Breast epithelium (tissue), 4 donors: ENCODE results near the gene ADAM11. TPM values are rescaled to one million over a fixed set of nuclear protein-coding genes. Genes with fewer than 3 reads are reported as not detected.

Experiments used
- DNase-seq, 2 donors: peaks; one replicate each; pipeline ENCODE4 v3.0.0-alpha.2; 2019; ENCODE audit warnings: low spot score in 2 of 2
- H3K27ac ChIP-seq, 2 donors: fragments of 200-600 bp; sonication (generic) in 1 of 2; one replicate each; pipeline ENCODE4 v1.5.1; 2016 to 2019; ENCODE audit warnings: mild to moderate bottlenecking in 1 of 2
- H3K27me3 ChIP-seq, 2 donors: fragments of 200-600 bp; sonication (generic) in 1 of 2; one replicate each; pipeline versions ENCODE4 v1.5.1 to v1.6.0; 2017 to 2019; ENCODE audit warnings: control low read depth in 1 of 2, mild to moderate bottlenecking in 1 of 2
- H3K36me3 ChIP-seq: fragments of 200-600 bp; one replicate; pipeline ENCODE4 v1.5.1; 2019
- H3K4me1 ChIP-seq, 2 donors: fragments of 200-600 bp; sonication (generic); one replicate each; pipeline ENCODE4 v1.5.1; 2016 to 2019; ENCODE audit warnings: control low read depth in 1 of 2
- H3K4me3 ChIP-seq, 3 donors: fragments of 200-600 bp; sonication (generic); 1 replicate in 2 of 3; 2 replicates in 1 of 3; pipeline ENCODE4 v1.5.1; 2016 to 2019; ENCODE audit warnings: mild to moderate bottlenecking in 3 of 3, moderate library complexity in 2 of 3
- H3K9me3 ChIP-seq, 2 donors: fragments of 200-600 bp; sonication (generic) in 1 of 2; one replicate each; pipeline ENCODE4 v1.5.1; 2016 to 2019; ENCODE audit warnings: control low read depth in 1 of 2
- POLR2A ChIP-seq: fragments of 450-650 bp; IDR thresholded peaks from one replicate; pipeline ENCODE4 v1.6.1; 2016; ENCODE audit warnings: antibody characterized with exemption, mild to moderate bottlenecking, moderate library complexity
- POLR2AphosphoS5 ChIP-seq, 3 donors: sonication (generic); formaldehyde crosslinking; IDR thresholded peaks; one replicate each; pipeline ENCODE4 v1.6.1; 2017; ENCODE audit warnings: antibody characterized with exemption in 3 of 3
- intact Hi-C: fragments of 100-400 bp; cut with DNase I; formaldehyde crosslinking; loops from one replicate; pipeline ENCODE4 v1.15.1; 2023; ENCODE audit warnings: low total_unique reads
- total RNA-seq, 3 donors: library from RNA; depleted of rRNA; stranded (reverse); fragments of >200 nt; gene quantifications; one replicate each; pipeline ENCODE4 v1.1.0, GENCODE V29; 2016
- TF ChIP-seq, protein P1 (sequence below), 3 donors: fragments of 450-650 bp; IDR thresholded peaks; one replicate each; pipeline ENCODE4 v1.5.1; 2016 to 2017; ENCODE audit warnings: antibody characterized with exemption in 3 of 3, mild to moderate bottlenecking in 3 of 3, moderate library complexity in 3 of 3

The ADAM11 gene
- total RNA-seq, 3 donors from 2014 or later, result 1.0 to 1.4 (median 1.3) TPM

DNA sequence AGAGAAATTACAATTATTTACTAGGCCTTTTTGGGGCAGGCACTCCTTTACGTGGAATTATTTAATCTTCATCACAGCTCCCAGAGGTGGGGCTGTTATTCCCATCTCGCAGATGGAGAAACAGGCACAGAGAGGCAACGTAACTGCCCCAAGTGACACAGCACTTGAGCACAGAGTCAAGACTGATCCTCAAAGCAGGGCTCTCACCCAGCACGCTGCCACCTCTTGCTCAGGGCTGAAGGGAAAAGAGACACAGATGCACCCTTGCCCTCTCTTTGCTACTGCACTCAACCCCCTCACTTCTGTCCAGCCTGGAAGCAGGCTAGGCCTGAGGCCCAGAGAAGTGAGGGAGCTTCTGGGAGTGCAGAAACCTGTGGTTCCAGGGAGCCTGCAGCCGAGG, 4.4 kb downstream of the ADAM11 start:
- no peak overlapping the region for H3K27ac ChIP-seq
- H3K9me3 ChIP-seq, result no peaks in the 10 kb centered on the region
- TF ChIP-seq, protein P1, sequence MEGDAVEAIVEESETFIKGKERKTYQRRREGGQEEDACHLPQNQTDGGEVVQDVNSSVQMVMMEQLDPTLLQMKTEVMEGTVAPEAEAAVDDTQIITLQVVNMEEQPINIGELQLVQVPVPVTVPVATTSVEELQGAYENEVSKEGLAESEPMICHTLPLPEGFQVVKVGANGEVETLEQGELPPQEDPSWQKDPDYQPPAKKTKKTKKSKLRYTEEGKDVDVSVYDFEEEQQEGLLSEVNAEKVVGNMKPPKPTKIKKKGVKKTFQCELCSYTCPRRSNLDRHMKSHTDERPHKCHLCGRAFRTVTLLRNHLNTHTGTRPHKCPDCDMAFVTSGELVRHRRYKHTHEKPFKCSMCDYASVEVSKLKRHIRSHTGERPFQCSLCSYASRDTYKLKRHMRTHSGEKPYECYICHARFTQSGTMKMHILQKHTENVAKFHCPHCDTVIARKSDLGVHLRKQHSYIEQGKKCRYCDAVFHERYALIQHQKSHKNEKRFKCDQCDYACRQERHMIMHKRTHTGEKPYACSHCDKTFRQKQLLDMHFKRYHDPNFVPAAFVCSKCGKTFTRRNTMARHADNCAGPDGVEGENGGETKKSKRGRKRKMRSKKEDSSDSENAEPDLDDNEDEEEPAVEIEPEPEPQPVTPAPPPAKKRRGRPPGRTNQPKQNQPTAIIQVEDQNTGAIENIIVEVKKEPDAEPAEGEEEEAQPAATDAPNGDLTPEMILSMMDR (IDR thresholded peaks at IDR 0.05), result no peak
- TF ChIP-seq POLR2A (no peak), POLR2AphosphoS5 (IDR thresholded peaks at IDR 0.05) (no peak)
- intact Hi-C loops, result no loop called here
- peaks cover 6 to 13% of the 10 kb centered on the region in 2 donors for H3K4me1 ChIP-seq
- no peaks in the 10 kb centered on the region for H3K36me3 ChIP-seq
- H3K4me3 ChIP-seq, result no peak overlapping the region
- peaks cover 10 to 21% of the 10 kb centered on the region in 2 donors for H3K27me3 ChIP-seq
- no peak for DNase-seq

DNA sequence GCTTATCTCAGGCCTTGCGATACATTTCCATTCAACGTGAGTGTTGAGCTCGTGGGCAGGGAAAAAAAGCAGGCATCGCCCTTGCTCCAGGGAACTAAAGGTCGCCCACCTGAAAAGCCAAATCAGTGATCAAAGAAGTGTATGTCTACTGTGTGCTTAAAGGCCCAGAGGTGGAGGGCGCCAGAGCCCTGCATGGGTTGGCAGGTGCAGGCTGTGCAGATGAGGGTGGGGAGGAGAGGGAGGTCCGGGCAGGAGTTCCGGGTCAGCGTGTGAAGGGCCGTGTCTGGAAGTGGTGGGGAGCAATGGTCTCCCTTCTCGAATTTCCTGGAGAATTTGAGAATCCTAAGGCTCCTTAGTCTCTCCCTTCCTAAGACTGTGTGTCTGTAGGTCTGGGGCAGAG, 7.2 kb downstream of the ADAM11 start:
- intact Hi-C loops, result no loop called here
- no peaks in the 10 kb centered on the region for H3K4me1 ChIP-seq
- no peak overlapping the region for H3K4me3 ChIP-seq
- TF ChIP-seq POLR2AphosphoS5 (IDR thresholded peaks at IDR 0.05) (no peak), POLR2A (no peak)
- TF ChIP-seq, protein P1 (IDR thresholded peaks at IDR 0.05), result no peak
- no peak overlapping the region for H3K27ac ChIP-seq
- no peaks in the 10 kb centered on the region for H3K36me3 ChIP-seq
- H3K9me3 ChIP-seq, result no peaks in the 10 kb centered on the region
- no peak for DNase-seq
- peaks cover 0 to 6% of the 10 kb centered on the region in 2 donors for H3K27me3 ChIP-seq

GRCh38 chr17:44766409-44767038, 7.7 kb downstream of the ADAM11 start:
- Histone ChIP-seq H3K27me3 (peaks cover 0 to 6% of the 10 kb centered on the region in 2 donors), H3K27ac (no peak overlapping the region), H3K9me3 (no peaks in the 10 kb centered on the region), H3K4me1 (no peaks in the 10 kb centered on the region), H3K4me3 (no peak overlapping the region), H3K36me3 (no peaks in the 10 kb centered on the region)
- no peak for DNase-seq
- TF ChIP-seq, protein P1 (IDR thresholded peaks at IDR 0.05), result no peak
- TF ChIP-seq POLR2AphosphoS5 (IDR thresholded peaks at IDR 0.05) (no peak), POLR2A (no peak)
- intact Hi-C loops, result loop anchor here (1.0 kb wide), 1 partner anchor 22 kb away; no protein-coding TSS in a partner anchor

DNA sequence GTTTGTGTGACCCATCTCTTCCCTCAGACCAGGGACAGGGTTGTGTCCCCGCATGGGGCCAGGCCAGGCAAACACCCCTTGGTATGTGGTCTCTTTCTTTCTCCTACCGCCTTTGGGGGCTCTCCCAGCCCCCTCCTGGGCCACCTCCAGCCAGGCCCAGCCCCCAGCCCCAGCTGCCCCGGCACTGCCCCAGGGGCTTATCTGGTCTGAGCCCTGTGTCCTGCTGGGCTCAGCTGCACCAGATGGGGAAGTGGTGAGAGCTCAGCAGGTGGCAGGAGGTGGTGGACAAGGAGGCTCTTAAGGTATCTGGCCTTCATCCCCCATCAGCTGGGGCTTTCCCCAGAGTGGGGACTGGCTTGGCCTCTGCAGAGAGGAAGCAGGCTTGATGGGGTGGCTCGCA, 8.7 kb downstream of the ADAM11 start:
- intact Hi-C loops, result loop anchor here (1.0 kb wide), 1 partner anchor 23 kb away; no protein-coding TSS in a partner anchor
- Histone ChIP-seq H3K27me3 (peaks cover 0 to 6% of the 10 kb centered on the region in 2 donors), H3K27ac (no peak overlapping the region), H3K4me1 (no peaks in the 10 kb centered on the region), H3K36me3 (no peaks in the 10 kb centered on the region), H3K9me3 (no peaks in the 10 kb centered on the region), H3K4me3 (no peak overlapping the region)
- no peak for DNase-seq
- TF ChIP-seq, protein P1 (IDR thresholded peaks at IDR 0.05), result no peak
- TF ChIP-seq POLR2AphosphoS5 (IDR thresholded peaks at IDR 0.05) (no peak), POLR2A (no peak)

DNA sequence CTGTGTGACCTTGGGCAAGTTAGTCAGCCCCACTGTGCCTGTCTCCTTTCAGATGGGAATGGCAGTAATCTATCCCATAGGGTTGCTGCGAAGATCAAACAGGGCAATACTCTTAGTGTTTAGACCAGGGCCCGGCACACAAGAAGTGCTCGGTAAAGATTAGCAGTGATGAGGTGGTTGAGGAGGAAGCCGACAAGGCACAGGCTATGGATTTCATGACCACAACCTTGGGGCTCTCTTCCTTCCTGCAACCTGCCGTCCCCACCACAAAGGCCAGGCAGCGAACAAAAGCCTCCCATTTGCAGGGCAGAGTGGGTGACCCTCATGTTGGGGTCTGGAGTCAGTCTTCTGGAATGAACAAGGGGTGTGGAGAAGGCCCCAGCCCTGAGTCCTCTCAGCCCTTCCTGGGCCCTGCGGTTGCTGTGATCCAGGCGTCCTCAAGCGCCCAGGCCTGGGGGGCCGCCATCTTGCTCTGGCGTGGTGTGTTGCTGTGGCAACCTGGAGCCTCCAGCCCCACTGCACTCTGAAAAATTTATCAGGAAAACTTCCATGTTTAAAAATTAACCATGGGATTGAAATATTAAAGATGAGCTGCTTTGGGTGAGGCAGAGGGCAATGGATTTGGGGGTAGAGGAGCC, 9.8 kb downstream of the ADAM11 start:
- Histone ChIP-seq H3K4me3 (no peak overlapping the region), H3K27me3 (peaks cover 0 to 6% of the 10 kb centered on the region in 2 donors), H3K36me3 (no peaks in the 10 kb centered on the region), H3K4me1 (no peaks in the 10 kb centered on the region), H3K9me3 (no peaks in the 10 kb centered on the region), H3K27ac (no peak overlapping the region)
- DNase-seq, result no peak
- intact Hi-C loops, result no loop called here
- TF ChIP-seq POLR2AphosphoS5 (IDR thresholded peaks at IDR 0.05), result no peak
- TF ChIP-seq POLR2A, result no peak
- TF ChIP-seq, protein P1 (IDR thresholded peaks at IDR 0.05), result no peak
